Right ventricle myocardium superior (tissue), 1 donor: ENCODE data around the gene CMPK1. TPM values are rescaled to one million over a fixed set of nuclear protein-coding genes. Genes with fewer than 3 reads are reported as not detected.
A peak's percentile ranks its signal among the peaks of the same experiment; 100 is the strongest.

Experiments used
- ATAC-seq: fragments of 200-7000 bp; cut with Tn5 transposase; one replicate; pipeline ENCODE4 v1.9.1; 2020; ENCODE audit warnings: mild to moderate bottlenecking; ENCODE audit not compliant: poor library complexity
- DNase-seq: peaks from one replicate; pipeline ENCODE4 v3.0.0-alpha.2; 2020
- intact Hi-C: fragments of 100-400 bp; cut with DNase I; formaldehyde crosslinking; loops from one replicate; pipeline ENCODE4 v1.11.2; 2022
- total RNA-seq: library from RNA; stranded (reverse); fragmentation: NEBNext Ultra II Directional; extraction: Animal tissue kit (Norgen Biotek cat#: 25700); gene quantifications from one replicate; pipeline ENCODE4 v1.2.1, GENCODE V29; 2021
- donor health status: DM: no; HTN: yes; CAD: no; lungs with severe emphysema.

CMPK1 gene
- total RNA-seq, 1 donor from 2014 or later = 75.0 TPM

DNA sequence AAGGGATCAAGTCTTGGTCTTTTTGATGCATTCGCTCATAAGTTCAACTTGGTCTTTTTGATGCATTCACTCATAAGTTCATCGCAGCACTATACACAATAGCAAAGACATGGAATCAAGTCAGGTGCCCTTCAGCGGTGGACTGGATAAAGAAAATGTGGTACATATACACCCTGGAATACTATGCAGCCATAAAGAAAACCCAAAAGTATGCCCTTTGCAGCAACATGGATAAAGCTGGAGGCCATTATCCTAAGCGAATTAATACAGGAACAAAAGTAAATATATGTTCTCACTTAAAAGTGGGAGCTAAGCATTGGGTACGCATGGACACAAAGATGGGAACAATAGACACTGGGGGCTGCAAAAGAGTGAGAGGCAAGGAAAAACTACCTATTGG, 52.7 kb downstream of the CMPK1 start:
- ATAC-seq (no peak), DNase-seq (no peak)
- intact Hi-C loops = no loop called here

DNA sequence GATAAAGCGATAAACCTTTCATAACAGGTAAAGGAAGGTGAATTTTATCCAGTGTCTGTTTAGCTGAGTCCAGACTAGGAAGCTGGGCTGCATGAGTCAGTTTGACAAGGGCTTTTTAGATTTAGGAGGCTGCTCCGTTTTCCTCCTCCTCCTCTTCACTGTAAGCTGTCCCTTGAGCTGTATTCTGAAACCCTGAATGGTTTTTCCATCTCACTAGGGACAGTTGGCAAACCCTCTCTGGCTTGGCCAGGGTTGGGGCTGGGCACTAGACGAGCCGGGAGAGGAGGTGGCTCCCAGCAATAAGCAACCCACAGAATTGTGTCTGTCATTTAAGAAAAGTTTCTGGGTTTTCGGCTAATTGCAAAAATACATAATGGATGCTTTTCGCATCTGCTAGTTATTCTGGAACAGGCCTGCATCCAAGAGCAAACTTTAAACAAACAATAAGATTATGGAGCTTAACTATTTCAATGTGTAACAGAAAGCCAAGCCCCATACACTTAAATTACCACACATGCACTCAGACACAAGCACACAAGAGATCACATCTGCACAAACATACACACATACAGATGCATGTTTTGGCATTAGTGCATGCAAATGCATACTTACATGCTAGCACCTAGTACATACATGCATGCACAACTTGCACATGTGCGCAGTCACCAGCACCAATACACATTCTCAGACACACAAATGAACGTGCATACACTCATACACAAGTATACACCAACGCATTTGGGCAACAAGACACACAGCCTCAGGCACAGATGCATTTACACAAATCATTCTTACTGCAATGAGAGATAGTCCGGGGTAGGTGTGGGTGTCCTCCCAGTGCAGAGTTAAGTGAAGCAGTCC, 54.7 kb downstream of the CMPK1 start:
- ATAC-seq (no peak), DNase-seq (no peak)
- intact Hi-C loops = no loop called here

- DNase-seq (peak; percentile 58), ATAC-seq (peak; percentile 65)
- intact Hi-C loops = no loop called here
Measured at GRCh38 chr1:47388891-47389238, 55.3 kb downstream of the CMPK1 start.

GRCh38 chr1:47389731-47390130, 56.1 kb downstream of the CMPK1 start:
- intact Hi-C loops = no loop called here
- no peak for ATAC-seq
- no peak for DNase-seq

- DNase-seq (no peak), ATAC-seq (no peak)
- intact Hi-C loops = no loop called here
Measured at GRCh38 chr1:47390843-47391242, 57.3 kb downstream of the CMPK1 start.

DNA sequence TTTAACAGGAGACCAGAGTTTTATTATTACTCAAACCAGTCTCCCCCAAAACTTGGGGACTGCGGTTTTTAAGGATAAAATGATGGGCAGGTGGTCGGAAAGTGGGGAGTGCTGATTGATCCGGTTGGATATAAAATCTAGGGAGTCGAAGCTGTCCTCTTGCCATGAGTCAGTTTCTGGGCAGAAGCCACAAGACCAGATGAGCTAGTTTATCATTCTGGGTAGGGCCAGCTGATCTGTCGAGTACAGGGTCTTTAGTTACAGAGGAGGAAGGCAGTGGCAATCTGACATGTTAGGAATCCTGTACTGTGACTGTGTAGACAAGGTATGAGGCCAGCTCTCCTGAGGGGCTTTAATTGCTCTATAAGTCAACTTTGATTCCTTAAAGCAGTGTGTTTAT, 59.6 kb downstream of the CMPK1 start:
- ATAC-seq (no peak), DNase-seq (no peak)
- intact Hi-C loops = no loop called here

DNA sequence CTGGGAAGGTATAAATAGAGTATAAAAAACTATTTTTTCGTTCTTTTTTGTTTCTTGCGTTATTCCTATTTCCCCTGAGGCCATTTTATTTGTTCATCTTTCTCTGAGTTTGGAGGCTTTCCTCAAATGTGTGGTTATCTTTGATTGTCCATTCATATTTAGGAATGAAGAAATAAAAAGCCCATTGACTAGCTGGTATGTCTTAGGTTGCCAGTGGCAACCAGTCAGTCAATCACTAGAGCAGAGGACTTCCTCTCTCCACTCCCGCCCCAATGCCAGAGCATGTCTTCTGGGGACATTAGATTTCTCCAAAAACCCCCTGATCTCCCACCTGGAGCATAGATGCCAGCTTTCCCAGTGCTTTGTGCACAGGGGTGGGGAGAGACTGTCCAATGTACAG, 61.8 kb downstream of the CMPK1 start:
- intact Hi-C loops = no loop called here
- DNase-seq (no peak), ATAC-seq (no peak)

- intact Hi-C loops = no loop called here
- ATAC-seq (no peak), DNase-seq (no peak)
Measured at GRCh38 chr1:47396671-47397196, 63.1 kb downstream of the CMPK1 start.

DNA sequence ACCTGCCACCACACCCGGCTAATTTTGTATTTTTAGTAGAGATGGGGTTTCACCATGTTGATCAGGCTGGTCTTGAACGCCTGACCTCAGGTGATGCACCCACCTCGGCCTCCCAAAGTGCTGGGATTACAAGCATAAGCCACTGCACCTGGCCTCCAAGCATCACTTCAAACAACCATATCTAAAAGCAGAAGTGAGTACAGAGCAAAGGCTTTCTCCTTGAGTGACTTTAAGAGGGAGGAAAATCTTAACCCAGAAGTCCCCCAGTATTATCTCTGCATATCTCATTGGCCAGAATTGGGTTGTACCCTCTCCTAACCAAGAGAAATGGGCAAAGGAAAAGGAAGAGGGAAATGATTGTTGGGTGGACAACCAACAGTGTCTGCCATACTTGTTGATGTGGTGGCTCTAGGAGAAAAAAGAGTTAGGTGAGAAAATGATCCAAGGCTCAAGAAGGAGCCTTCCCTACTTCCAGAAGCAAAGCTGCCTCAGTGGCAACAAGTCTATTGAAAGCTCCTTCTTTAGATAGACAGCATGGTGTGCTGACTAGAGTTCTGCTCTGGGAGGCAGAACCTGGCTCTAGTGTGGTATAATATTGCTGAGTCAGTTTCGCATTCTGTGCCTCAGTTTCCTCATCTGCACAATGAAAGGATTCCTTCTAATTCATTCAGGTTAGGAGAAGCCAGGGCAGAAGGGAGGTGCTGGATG, 65.7 kb downstream of the CMPK1 start:
- DNase-seq (no peak), ATAC-seq (no peak)
- intact Hi-C loops = no loop called here

DNA sequence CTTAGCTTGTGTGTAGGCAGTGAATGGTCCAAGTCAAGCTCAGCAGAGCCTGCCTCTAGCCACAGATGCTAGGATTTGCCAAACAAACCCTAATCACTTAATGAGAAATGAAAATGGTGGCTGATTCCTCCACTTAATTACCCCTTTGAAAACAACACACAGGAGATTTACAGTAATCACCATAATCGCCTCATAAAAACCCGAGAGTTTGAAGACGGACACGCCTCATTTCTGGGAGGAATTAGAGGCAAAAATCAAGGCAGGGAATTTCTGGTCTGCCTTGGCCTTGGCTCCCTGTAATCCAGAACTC, 66.2 kb downstream of the CMPK1 start:
- intact Hi-C loops = no loop called here
- no peak for DNase-seq

DNA sequence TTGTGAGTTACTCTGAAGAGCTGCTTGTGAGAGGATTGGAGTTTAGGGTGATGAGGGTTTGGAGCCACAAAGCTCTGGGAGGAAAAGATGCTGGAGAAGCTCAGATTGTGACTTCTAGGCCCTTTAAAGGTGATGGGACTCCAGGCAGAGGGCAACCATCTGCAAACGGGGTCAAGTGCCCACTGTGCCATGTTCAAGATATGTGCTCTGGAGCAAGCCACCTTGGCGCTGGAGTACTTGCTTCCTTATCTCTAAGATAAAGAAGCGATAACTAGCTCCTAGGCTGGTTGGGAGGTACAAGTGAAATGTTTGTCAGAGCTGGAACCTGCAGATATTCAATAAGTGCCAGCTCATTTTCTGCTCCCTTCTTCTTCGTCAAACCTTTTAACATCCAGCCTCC, 68.2 kb downstream of the CMPK1 start:
- ATAC-seq (no peak), DNase-seq (no peak)
- intact Hi-C loops = no loop called here

More for the DNA sequence above, 66.2 kb downstream of the CMPK1 start:
- ATAC-seq = no peak

- ATAC-seq (no peak), DNase-seq (no peak)
- intact Hi-C loops = no loop called here
Measured at GRCh38 chr1:47402591-47402990, 69.0 kb downstream of the CMPK1 start.

DNA sequence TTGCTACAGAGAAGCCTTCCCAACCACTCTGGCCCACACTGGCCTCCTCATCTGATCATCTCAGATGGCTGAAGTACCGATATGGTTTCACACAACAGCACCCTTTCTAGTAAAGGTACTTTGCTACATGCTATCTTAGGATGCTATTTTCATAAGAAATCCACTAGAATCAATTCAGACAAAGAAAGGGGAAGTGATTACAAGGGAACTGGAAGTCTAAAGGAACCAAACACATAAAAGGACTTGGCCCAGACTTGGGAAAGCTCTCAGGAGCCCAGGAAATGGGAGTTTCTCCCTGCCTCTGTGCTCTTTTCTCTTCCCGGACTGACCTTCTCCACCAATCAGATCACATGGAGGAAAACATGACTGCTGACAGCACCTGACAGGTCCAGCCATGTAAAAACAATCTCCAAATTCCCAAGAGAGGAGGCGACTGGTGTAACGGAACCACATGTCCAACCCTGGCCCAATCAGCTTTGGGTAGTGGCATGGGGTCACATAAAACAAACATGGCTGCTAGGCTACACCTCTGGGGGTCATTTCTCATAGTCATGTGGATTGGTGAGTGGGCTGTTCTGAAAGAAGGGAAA, 69.8 kb downstream of the CMPK1 start:
- ATAC-seq = no peak
- intact Hi-C loops = no loop called here
- no peak for DNase-seq

- intact Hi-C loops = no loop called here
- DNase-seq (no peak), ATAC-seq (no peak)
Measured at GRCh38 chr1:47405697-47406096, 72.1 kb downstream of the CMPK1 start.

GRCh38 chr1:47406966-47407365, 73.4 kb downstream of the CMPK1 start:
- DNase-seq = no peak
- intact Hi-C loops = no loop called here

GRCh38 chr1:47407481-47407880, 73.9 kb downstream of the CMPK1 start:
- ATAC-seq = no peak
- DNase-seq = no peak
- intact Hi-C loops = no loop called here

More at GRCh38 chr1:47406966-47407365, 73.4 kb downstream of the CMPK1 start:
- no peak for ATAC-seq

DNA sequence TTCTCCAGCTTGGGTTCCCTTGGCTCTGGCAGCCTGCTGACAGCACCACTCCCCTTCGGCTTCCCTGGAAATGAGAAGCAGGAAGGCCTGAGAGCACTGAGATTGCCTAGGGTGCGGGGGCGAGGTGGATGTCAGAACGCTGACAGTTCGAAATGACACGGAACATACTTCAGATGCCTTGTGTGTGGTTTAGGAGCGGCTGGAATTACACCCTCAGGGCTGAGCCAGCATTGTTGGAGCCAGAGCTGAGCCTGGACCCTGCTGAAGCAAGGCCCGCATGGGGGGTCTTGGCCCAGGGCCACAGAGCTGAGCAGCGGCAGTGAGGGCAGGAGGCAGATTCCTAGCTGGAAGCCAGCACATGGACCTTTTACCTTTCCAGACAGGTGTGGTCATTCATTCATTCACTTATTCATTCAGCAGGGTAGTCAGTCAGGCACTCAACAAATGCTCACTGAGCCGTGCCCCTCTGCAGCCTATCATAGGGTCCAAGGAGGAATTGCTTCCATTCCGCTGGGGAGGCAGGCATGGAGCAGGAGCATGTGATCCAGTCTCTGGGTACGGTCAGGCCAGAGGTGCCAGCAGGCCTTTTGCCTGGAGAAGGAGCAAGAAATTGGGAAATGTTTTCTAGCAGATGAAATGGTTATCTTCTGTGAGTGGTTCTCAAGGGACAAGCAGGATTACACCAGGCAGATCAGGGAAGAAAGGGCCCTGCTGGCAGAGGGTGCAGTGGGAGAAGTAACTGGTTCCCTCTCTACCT, 75.9 kb downstream of the CMPK1 start:
- ATAC-seq = no peak
- intact Hi-C loops = no loop called here
- no peak for DNase-seq

- intact Hi-C loops = no loop called here
- no peak for ATAC-seq
- no peak for DNase-seq
Measured at GRCh38 chr1:47410068-47410455, 76.5 kb downstream of the CMPK1 start.

GRCh38 chr1:47411436-47411835, 77.8 kb downstream of the CMPK1 start:
- intact Hi-C loops = no loop called here
- DNase-seq (no peak), ATAC-seq (no peak)
